ENCODE measurements around the gene FNDC3B.

GRCh38 chr3:172203522-172204258 is 164.3 kb downstream of the FNDC3B start:
- no peak for TF ChIP-seq POLR2A (IDR thresholded peaks at IDR 0.05)
- TF ChIP-seq CTCF (IDR thresholded peaks at IDR 0.05), result no peak
- TF ChIP-seq EP300 (IDR thresholded peaks at IDR 0.05), result no peak
